SK-N-SH treated with all-trans-retinoic acid at 6 μM for 48 hours (cell line): Measurements from ENCODE around the gene KIAA1755.

ENCODE experiments used
- ATAC-seq: fragments of 200-7000 bp; cut with Tn5 transposase; 3 replicates; pipeline ENCODE4 v1.9.1; 2020; ENCODE audit warnings: mild to moderate bottlenecking, moderate library complexity
- ARNTL ChIP-seq: fragments of 450-650 bp; formaldehyde crosslinking; IDR thresholded peaks from 2 replicates; pipeline ENCODE4 v1.5.0; 2020; ENCODE audit warnings: low read depth, mild to moderate bottlenecking, moderate library complexity, borderline replicate concordance
- BACH2 ChIP-seq: fragments of 250-450 bp; sonication (Bioruptor Pico); IDR thresholded peaks from 2 replicates; pipeline ENCODE4 v1.9.0; 2021; ENCODE audit warnings: mild to moderate bottlenecking, borderline replicate concordance
- CSDC2 ChIP-seq: fragments of 250-450 bp; sonication (Bioruptor Pico); IDR thresholded peaks from 2 replicates; pipeline ENCODE4 v1.5.0; 2020; ENCODE audit warnings: mild to moderate bottlenecking, moderate library complexity
- ESRRG ChIP-seq: fragments of 250-450 bp; sonication (Bioruptor Pico); IDR thresholded peaks from 2 replicates; pipeline ENCODE4 v1.6.1; 2021; ENCODE audit warnings: mild to moderate bottlenecking
- GLIS3 ChIP-seq: fragments of 250-450 bp; sonication (Bioruptor Pico); IDR thresholded peaks from 2 replicates; pipeline ENCODE4 v1.5.0; 2020; ENCODE audit warnings: mild to moderate bottlenecking, moderate library complexity
- ISL1 ChIP-seq: fragments of 250-450 bp; sonication (Bioruptor Pico); IDR thresholded peaks from 2 replicates; pipeline ENCODE4 v2.1.2; 2022; ENCODE audit warnings: mild to moderate bottlenecking, moderate library complexity
- OSR1 ChIP-seq: fragments of 250-450 bp; sonication (Bioruptor Pico); IDR thresholded peaks from 2 replicates; pipeline ENCODE4 v1.8.0; 2022; ENCODE audit warnings: moderate library complexity, mild to moderate bottlenecking, inconsistent platforms
- PPARA ChIP-seq: fragments of 250-450 bp; sonication (Bioruptor Pico); IDR thresholded peaks from 2 replicates; pipeline ENCODE4 v1.5.0; 2020; ENCODE audit warnings: mild to moderate bottlenecking, borderline replicate concordance
- RARB ChIP-seq: fragments of 250-450 bp; sonication (Bioruptor Pico); IDR thresholded peaks from 2 replicates; pipeline ENCODE4 v1.8.0; 2021; ENCODE audit warnings: mild to moderate bottlenecking, moderate library complexity
- SNAI2 ChIP-seq: fragments of 250-450 bp; sonication (Bioruptor Pico); IDR thresholded peaks from 2 replicates; pipeline ENCODE4 v1.5.0; 2020; ENCODE audit warnings: mild to moderate bottlenecking, moderate library complexity
- TCF4 ChIP-seq: fragments of 250-450 bp; sonication (Bioruptor Pico); IDR thresholded peaks from 2 replicates; pipeline ENCODE4 v1.8.0; 2021; ENCODE audit warnings: mild to moderate bottlenecking, moderate library complexity, borderline replicate concordance
- TOX ChIP-seq: fragments of 250-450 bp; sonication (Bioruptor Pico); IDR thresholded peaks from 2 replicates; pipeline ENCODE4 v1.8.0; 2021; ENCODE audit warnings: mild to moderate bottlenecking, moderate library complexity, borderline replicate concordance
- ZC3H10 ChIP-seq: fragments of 250-450 bp; sonication (Bioruptor Pico); IDR thresholded peaks from 2 replicates; pipeline ENCODE4 v1.5.1; 2021; ENCODE audit warnings: mild to moderate bottlenecking, moderate library complexity
- ZFP3 ChIP-seq: fragments of 250-450 bp; sonication (Bioruptor Pico); IDR thresholded peaks from 2 replicates; pipeline ENCODE4 v1.5.0; 2020; ENCODE audit warnings: mild to moderate bottlenecking, moderate library complexity
- ZFP30 ChIP-seq: fragments of 450-650 bp; formaldehyde crosslinking; IDR thresholded peaks from 2 replicates; pipeline ENCODE4 v1.5.0; 2022; ENCODE audit warnings: mild to moderate bottlenecking, moderate library complexity
- ZNF565 ChIP-seq: fragments of 450-650 bp; formaldehyde crosslinking; conservative IDR thresholded peaks from 2 replicates; pipeline ENCODE4 v1.5.0; 2020; ENCODE audit warnings: low read depth, mild to moderate bottlenecking, moderate library complexity
- ZNF70 ChIP-seq: fragments of 450-650 bp; formaldehyde crosslinking; IDR thresholded peaks from 2 replicates; pipeline ENCODE4 v1.5.0; 2020; ENCODE audit warnings: mild to moderate bottlenecking, moderate library complexity
- ZNF8 ChIP-seq: fragments of 450-650 bp; formaldehyde crosslinking; IDR thresholded peaks from 2 replicates; pipeline ENCODE4 v1.5.0; 2020; ENCODE audit warnings: mild to moderate bottlenecking, moderate library complexity
- TF ChIP-seq, protein P1 (sequence below): fragments of 250-450 bp; sonication (Bioruptor Pico); IDR thresholded peaks from 2 replicates; pipeline ENCODE4 v1.5.0; 2020; ENCODE audit warnings: mild to moderate bottlenecking, moderate library complexity
- TF ChIP-seq, protein P2 (sequence below): fragments of 250-450 bp; sonication (Bioruptor Pico); IDR thresholded peaks from 2 replicates; pipeline ENCODE4 v1.5.1; 2021; ENCODE audit warnings: mild to moderate bottlenecking, moderate library complexity
- TF ChIP-seq, protein P3 (sequence below): fragments of 250-450 bp; sonication (Bioruptor Pico); IDR thresholded peaks from 2 replicates; pipeline ENCODE4 v1.5.1; 2020; ENCODE audit warnings: low read depth, mild to moderate bottlenecking, moderate library complexity
- TF ChIP-seq, protein P4 (sequence below): fragments of 250-450 bp; sonication (Bioruptor Pico); IDR thresholded peaks from 2 replicates; pipeline ENCODE4 v1.8.0; 2020; ENCODE audit warnings: mild to moderate bottlenecking, moderate library complexity, borderline replicate concordance
- TF ChIP-seq, protein P5 (sequence below): fragments of 250-450 bp; sonication (Bioruptor Pico); IDR thresholded peaks from 2 replicates; pipeline ENCODE4 v1.8.0; 2021; ENCODE audit warnings: low read depth, mild to moderate bottlenecking, moderate library complexity, borderline replicate concordance

The KIAA1755 gene

DNA sequence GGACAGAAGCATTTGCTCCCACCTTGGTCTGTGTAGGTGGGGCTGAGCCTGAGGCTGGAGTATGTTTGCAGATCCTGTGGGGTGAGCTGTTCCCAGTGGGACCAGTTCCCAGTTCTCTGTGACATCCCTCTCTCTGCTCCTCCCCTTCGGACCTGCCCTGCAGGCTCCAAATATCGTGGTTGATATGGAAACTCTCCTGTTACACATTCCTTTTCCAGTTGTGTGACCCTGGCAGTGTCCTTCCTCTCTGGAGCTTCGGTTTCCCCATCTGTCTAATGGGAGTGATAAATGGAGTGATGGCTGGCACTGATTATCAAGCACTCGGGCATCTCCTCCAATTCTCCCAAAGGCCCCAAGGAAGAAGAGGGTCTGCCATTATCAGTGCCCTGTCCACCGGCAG is 79.8 kb downstream of the KIAA1755 start:
- ATAC-seq, result no peak
- TF ChIP-seq BACH2 (CRISPR knock-in tag) (no peak), ESRRG (CRISPR knock-in tag) (no peak)

DNA sequence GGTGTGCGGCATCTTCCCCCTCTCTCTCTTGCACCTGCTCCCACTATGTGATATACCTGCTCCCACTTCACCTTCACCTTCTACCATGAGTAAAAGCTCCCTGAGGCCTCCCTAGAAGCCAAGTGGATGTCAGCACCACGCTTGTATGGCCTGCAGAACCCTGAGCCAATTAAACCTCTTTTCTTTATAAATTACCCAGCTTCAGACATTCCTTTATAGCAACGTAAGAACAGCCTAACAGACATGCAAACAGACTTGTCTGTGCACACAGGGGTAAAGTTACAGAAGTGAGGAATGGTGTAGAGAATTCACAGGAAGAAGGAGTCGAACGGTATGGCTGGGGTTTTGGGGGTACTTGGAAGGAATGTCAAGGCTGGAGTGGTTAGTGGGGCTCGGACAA is 80.7 kb downstream of the KIAA1755 start:
- no peak for TF ChIP-seq ISL1
- no peak for TF ChIP-seq ESRRG (CRISPR knock-in tag)
- TF ChIP-seq ZNF565 (CRISPR knock-in tag), result no peak
- TF ChIP-seq TCF4 (CRISPR knock-in tag), result no peak
- TF ChIP-seq ZFP30 (CRISPR knock-in tag), result no peak
- TF ChIP-seq TOX, result no peak
- TF ChIP-seq, protein P1, sequence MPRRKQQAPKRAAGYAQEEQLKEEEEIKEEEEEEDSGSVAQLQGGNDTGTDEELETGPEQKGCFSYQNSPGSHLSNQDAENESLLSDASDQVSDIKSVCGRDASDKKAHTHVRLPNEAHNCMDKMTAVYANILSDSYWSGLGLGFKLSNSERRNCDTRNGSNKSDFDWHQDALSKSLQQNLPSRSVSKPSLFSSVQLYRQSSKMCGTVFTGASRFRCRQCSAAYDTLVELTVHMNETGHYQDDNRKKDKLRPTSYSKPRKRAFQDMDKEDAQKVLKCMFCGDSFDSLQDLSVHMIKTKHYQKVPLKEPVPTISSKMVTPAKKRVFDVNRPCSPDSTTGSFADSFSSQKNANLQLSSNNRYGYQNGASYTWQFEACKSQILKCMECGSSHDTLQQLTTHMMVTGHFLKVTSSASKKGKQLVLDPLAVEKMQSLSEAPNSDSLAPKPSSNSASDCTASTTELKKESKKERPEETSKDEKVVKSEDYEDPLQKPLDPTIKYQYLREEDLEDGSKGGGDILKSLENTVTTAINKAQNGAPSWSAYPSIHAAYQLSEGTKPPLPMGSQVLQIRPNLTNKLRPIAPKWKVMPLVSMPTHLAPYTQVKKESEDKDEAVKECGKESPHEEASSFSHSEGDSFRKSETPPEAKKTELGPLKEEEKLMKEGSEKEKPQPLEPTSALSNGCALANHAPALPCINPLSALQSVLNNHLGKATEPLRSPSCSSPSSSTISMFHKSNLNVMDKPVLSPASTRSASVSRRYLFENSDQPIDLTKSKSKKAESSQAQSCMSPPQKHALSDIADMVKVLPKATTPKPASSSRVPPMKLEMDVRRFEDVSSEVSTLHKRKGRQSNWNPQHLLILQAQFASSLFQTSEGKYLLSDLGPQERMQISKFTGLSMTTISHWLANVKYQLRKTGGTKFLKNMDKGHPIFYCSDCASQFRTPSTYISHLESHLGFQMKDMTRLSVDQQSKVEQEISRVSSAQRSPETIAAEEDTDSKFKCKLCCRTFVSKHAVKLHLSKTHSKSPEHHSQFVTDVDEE (CRISPR knock-in tag), result no peak
- no peak for TF ChIP-seq ARNTL (CRISPR knock-in tag)
- TF ChIP-seq SNAI2, result no peak
- TF ChIP-seq ZNF8 (CRISPR knock-in tag), result no peak
- TF ChIP-seq, protein P2, sequence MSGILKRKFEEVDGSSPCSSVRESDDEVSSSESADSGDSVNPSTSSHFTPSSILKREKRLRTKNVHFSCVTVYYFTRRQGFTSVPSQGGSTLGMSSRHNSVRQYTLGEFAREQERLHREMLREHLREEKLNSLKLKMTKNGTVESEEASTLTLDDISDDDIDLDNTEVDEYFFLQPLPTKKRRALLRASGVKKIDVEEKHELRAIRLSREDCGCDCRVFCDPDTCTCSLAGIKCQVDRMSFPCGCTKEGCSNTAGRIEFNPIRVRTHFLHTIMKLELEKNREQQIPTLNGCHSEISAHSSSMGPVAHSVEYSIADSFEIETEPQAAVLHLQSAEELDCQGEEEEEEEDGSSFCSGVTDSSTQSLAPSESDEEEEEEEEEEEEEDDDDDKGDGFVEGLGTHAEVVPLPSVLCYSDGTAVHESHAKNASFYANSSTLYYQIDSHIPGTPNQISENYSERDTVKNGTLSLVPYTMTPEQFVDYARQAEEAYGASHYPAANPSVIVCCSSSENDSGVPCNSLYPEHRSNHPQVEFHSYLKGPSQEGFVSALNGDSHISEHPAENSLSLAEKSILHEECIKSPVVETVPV (CRISPR knock-in tag), result no peak
- no peak for TF ChIP-seq RARB (CRISPR knock-in tag)
- TF ChIP-seq PPARA (CRISPR knock-in tag), result no peak
- no peak for TF ChIP-seq ZNF70 (CRISPR knock-in tag)
- no peak for TF ChIP-seq ZC3H10 (CRISPR knock-in tag)
- TF ChIP-seq, protein P3, sequence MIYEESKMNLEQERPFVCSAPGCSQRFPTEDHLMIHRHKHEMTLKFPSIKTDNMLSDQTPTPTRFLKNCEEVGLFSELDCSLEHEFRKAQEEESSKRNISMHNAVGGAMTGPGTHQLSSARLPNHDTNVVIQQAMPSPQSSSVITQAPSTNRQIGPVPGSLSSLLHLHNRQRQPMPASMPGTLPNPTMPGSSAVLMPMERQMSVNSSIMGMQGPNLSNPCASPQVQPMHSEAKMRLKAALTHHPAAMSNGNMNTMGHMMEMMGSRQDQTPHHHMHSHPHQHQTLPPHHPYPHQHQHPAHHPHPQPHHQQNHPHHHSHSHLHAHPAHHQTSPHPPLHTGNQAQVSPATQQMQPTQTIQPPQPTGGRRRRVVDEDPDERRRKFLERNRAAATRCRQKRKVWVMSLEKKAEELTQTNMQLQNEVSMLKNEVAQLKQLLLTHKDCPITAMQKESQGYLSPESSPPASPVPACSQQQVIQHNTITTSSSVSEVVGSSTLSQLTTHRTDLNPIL (CRISPR knock-in tag), result no peak
- TF ChIP-seq, protein P4, sequence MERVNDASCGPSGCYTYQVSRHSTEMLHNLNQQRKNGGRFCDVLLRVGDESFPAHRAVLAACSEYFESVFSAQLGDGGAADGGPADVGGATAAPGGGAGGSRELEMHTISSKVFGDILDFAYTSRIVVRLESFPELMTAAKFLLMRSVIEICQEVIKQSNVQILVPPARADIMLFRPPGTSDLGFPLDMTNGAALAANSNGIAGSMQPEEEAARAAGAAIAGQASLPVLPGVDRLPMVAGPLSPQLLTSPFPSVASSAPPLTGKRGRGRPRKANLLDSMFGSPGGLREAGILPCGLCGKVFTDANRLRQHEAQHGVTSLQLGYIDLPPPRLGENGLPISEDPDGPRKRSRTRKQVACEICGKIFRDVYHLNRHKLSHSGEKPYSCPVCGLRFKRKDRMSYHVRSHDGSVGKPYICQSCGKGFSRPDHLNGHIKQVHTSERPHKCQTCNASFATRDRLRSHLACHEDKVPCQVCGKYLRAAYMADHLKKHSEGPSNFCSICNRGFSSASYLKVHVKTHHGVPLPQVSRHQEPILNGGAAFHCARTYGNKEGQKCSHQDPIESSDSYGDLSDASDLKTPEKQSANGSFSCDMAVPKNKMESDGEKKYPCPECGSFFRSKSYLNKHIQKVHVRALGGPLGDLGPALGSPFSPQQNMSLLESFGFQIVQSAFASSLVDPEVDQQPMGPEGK, result no peak
- no peak for ATAC-seq

DNA sequence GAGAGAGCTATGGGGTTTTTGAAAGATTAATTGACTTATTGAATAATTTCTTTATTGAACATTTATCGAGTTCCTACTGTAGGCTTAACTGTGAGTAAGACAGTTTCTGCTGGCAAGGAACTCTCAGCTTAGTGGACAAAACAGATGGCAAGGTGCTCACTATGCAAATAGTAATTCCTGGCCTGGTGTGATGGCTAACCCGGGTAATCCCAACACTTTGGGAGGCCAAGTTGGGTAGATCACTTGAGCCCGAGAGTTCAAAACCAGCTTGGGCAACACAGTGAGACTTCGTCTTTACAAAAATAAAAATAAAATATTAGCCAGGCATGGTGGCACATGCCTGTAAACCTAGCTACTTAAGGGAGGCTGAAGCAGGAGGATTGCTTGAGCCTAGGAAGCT is 82.0 kb downstream of the KIAA1755 start:
- ATAC-seq, result no peak
- TF ChIP-seq, protein P2 (CRISPR knock-in tag), result no peak
- TF ChIP-seq ZFP30 (CRISPR knock-in tag) (no peak), TOX (no peak), ARNTL (CRISPR knock-in tag) (no peak), ZFP3 (CRISPR knock-in tag) (no peak), GLIS3 (CRISPR knock-in tag) (no peak), ISL1 (no peak), ZC3H10 (CRISPR knock-in tag) (no peak), ZNF565 (CRISPR knock-in tag) (no peak), ESRRG (CRISPR knock-in tag) (no peak), CSDC2 (CRISPR knock-in tag) (no peak), OSR1 (CRISPR knock-in tag) (no peak)
- TF ChIP-seq, protein P5, sequence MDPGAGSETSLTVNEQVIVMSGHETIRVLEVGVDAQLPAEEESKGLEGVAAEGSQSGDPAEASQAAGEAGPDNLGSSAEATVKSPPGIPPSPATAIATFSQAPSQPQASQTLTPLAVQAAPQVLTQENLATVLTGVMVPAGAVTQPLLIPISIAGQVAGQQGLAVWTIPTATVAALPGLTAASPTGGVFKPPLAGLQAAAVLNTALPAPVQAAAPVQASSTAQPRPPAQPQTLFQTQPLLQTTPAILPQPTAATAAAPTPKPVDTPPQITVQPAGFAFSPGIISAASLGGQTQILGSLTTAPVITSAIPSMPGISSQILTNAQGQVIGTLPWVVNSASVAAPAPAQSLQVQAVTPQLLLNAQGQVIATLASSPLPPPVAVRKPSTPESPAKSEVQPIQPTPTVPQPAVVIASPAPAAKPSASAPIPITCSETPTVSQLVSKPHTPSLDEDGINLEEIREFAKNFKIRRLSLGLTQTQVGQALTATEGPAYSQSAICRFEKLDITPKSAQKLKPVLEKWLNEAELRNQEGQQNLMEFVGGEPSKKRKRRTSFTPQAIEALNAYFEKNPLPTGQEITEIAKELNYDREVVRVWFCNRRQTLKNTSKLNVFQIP (CRISPR knock-in tag), result no peak
- TF ChIP-seq, protein P1 (CRISPR knock-in tag), result no peak
- TF ChIP-seq, protein P3 (CRISPR knock-in tag), result no peak
